Keratinocyte (primary cell): Measurements from ENCODE around the gene POU6F2. TPM values are rescaled to one million over a fixed set of nuclear protein-coding genes. Genes with fewer than 3 reads are reported as not detected.

ENCODE experiments used
- DNase-seq: peaks from one replicate; pipeline ENCODE4 v3.0.0-alpha.2; 2011; ENCODE audit warnings: low read depth, missing footprints, low spot score
- FAIRE-seq: peaks from 2 replicates; lab custom pipeline; 2011; peaks lifted over from hg19 to GRCh38; lab: Jason Lieb, UNC
- H2AFZ ChIP-seq: 2 replicates; pipeline ENCODE4 v1.6.0; 2012; ENCODE audit warnings: low read length, control low read depth, inconsistent platforms; ENCODE audit not compliant: control insufficient read depth
- H3K27ac ChIP-seq: 2 replicates; pipeline ENCODE4 v1.5.1; 2011; ENCODE audit warnings: low read length; ENCODE audit not compliant: control insufficient read depth, insufficient read depth
- H3K27me3 ChIP-seq: 3 replicates; pipeline ENCODE4 v1.6.0; 2011; ENCODE audit warnings: low read length; ENCODE audit not compliant: control insufficient read depth, insufficient read depth; ENCODE audit errors: extremely low read depth
- H3K36me3 ChIP-seq, 2 experiments: 2 replicates in 1 of 2; 3 replicates in 1 of 2; pipeline ENCODE4 v1.5.1; 2011; ENCODE audit warnings: low read length in 2 of 2, mild to moderate bottlenecking in 1 of 2; ENCODE audit not compliant: control insufficient read depth in 2 of 2, insufficient read depth in 2 of 2; ENCODE audit errors: extremely low read depth in 1 of 2
- H3K4me1 ChIP-seq: 3 replicates; pipeline ENCODE4 v1.5.1; 2011; ENCODE audit warnings: low read length; ENCODE audit not compliant: control insufficient read depth, insufficient read depth; ENCODE audit errors: extremely low read depth
- H3K4me2 ChIP-seq: 3 replicates; pipeline ENCODE4 v1.6.0; 2011; ENCODE audit warnings: low read depth, low read length; ENCODE audit not compliant: control insufficient read depth, insufficient read depth; ENCODE audit errors: extremely low read depth
- H3K4me3 ChIP-seq, 3 experiments: fragments of 200-600 bp in 1 of 3; sonication (generic) in 1 of 3; 2 replicates in 2 of 3; 3 replicates in 1 of 3; pipeline ENCODE4 v1.5.1; 2011 to 2016; ENCODE audit warnings: low read length in 3 of 3, mild to moderate bottlenecking in 3 of 3, control low read depth in 2 of 3, inconsistent platforms in 1 of 3, low read depth in 1 of 3, mixed read lengths in 1 of 3, mixed run types in 1 of 3, moderate library complexity in 1 of 3; ENCODE audit not compliant: control insufficient read depth in 2 of 3, insufficient read depth in 2 of 3; ENCODE audit errors: extremely low read depth in 1 of 3
- H3K79me2 ChIP-seq: 2 replicates; pipeline ENCODE4 v1.6.0; 2012; ENCODE audit warnings: low read length; ENCODE audit not compliant: control insufficient read depth, insufficient read depth
- H3K9ac ChIP-seq: 3 replicates; pipeline ENCODE4 v1.6.0; 2011; ENCODE audit warnings: low read length; ENCODE audit not compliant: control insufficient read depth, insufficient read depth; ENCODE audit errors: extremely low read depth
- H3K9me1 ChIP-seq: 3 replicates; pipeline ENCODE4 v1.6.0; 2011; ENCODE audit warnings: low read length; ENCODE audit not compliant: control insufficient read depth, insufficient read depth; ENCODE audit errors: extremely low read depth
- H3K9me3 ChIP-seq: 2 replicates; pipeline ENCODE4 v1.5.1; 2012; ENCODE audit warnings: low read depth, low read length; ENCODE audit not compliant: control insufficient read depth
- H4K20me1 ChIP-seq: 3 replicates; pipeline ENCODE4 v1.6.0; 2011; ENCODE audit warnings: low read length; ENCODE audit not compliant: control insufficient read depth, insufficient read depth; ENCODE audit errors: extremely low read depth
- CTCF ChIP-seq, 3 experiments: IDR thresholded peaks in 1 of 3; conservative IDR thresholded peaks in 1 of 3; optimal IDR thresholded peaks in 1 of 3; 2 replicates in 2 of 3; 3 replicates in 1 of 3; pipeline versions ENCODE3 to v1.5.1; 2011; ENCODE audit warnings: low read length in 3 of 3, mild to moderate bottlenecking in 3 of 3, moderate library complexity in 2 of 3, control low read depth in 1 of 3, inconsistent platforms in 1 of 3; ENCODE audit not compliant: insufficient read depth in 2 of 3; ENCODE audit errors: extremely low read depth in 1 of 3
- EZH2 ChIP-seq: IDR thresholded peaks from one replicate; pipeline ENCODE4 v1.6.1; 2012; ENCODE audit warnings: inconsistent platforms, mild to moderate bottlenecking, low read length, moderate library complexity
- dilution Hi-C: fragments of 300-500 bp; cut with MboI; formaldehyde crosslinking; loops from one replicate; pipeline ENCODE4 v1.7.0; 2020; ENCODE audit warnings: low sequenced_read_pairs; ENCODE audit not compliant: extremely low pct_ligation_motif_present
- polyA plus RNA-seq, 5 experiments: library from polyadenylated mRNA; depleted of rRNA in 3 of 5; stranded (reverse) in 3 of 5; stranded (forward) in 1 of 5; unstranded in 1 of 5; fragments of >200 nt; gene quantifications; 1 replicate in 1 of 5; 2 replicates in 3 of 5; 3 replicates in 1 of 5; pipeline versions ENCODE4 v1.2.1 to v1.2.3, GENCODE V29; 2011 to 2012; ENCODE audit warnings: missing spikeins in 2 of 5, low read depth in 1 of 5, low replicate concordance in 1 of 5

POU6F2 gene
- polyA plus RNA-seq, 1 donor (not counting 4 experiments of a cell fraction or from before 2014, with no cell fraction given) = not detected

GRCh38 chr7:39161903-39162302 is 184.2 kb downstream of the POU6F2 start:
- FAIRE-seq = no peak
- no peaks in the 10 kb centered on the region for H3K27me3 ChIP-seq
- dilution Hi-C loops = no loop called here

GRCh38 chr7:39164887-39165286 is 187.2 kb downstream of the POU6F2 start:
- Histone ChIP-seq H3K36me3 (no peaks in the 10 kb centered on the region), H3K4me3 (no peak overlapping the region), H3K27ac (no peak overlapping the region), H2AFZ (no peak overlapping the region), H3K79me2 (no peaks in the 10 kb centered on the region), H3K9me3 (no peaks in the 10 kb centered on the region), H3K9ac (no peak overlapping the region), H3K27me3 (no peaks in the 10 kb centered on the region), H4K20me1 (no peaks in the 10 kb centered on the region), H3K4me2 (no peak overlapping the region), H3K9me1 (no peaks in the 10 kb centered on the region), H3K4me1 (no peaks in the 10 kb centered on the region)
- DNase-seq (no peak), FAIRE-seq (no peak)
- dilution Hi-C loops = no loop called here
- TF ChIP-seq CTCF (optimal IDR thresholded peaks at IDR 0.05 in 1 of 3, IDR thresholded peaks at IDR 0.05 in 1 of 3, conservative IDR thresholded peaks at IDR 0.05 in 1 of 3; ENCODE audit: extremely low read depth in 1 of 3, insufficient read depth in 2 of 3, low read length in 3 of 3) (no peak), EZH2 (no peak)

More at GRCh38 chr7:39161903-39162302, 184.2 kb downstream of the POU6F2 start:
- no peak overlapping the region for H3K9ac ChIP-seq
- no peak overlapping the region for H3K27ac ChIP-seq
- H3K9me3 ChIP-seq = no peaks in the 10 kb centered on the region
- no peak overlapping the region for H3K4me2 ChIP-seq
- no peak for TF ChIP-seq CTCF (optimal IDR thresholded peaks at IDR 0.05 in 1 of 3, IDR thresholded peaks at IDR 0.05 in 1 of 3, conservative IDR thresholded peaks at IDR 0.05 in 1 of 3; ENCODE audit: extremely low read depth in 1 of 3, insufficient read depth in 2 of 3, low read length in 3 of 3)
- TF ChIP-seq EZH2 = no peak
- no peaks in the 10 kb centered on the region for H4K20me1 ChIP-seq
- H3K4me1 ChIP-seq = no peaks in the 10 kb centered on the region
- no peak overlapping the region for H3K4me3 ChIP-seq
- H3K9me1 ChIP-seq = no peaks in the 10 kb centered on the region
- H3K36me3 ChIP-seq = no peaks in the 10 kb centered on the region
- DNase-seq = no peak
- no peak overlapping the region for H2AFZ ChIP-seq
- no peaks in the 10 kb centered on the region for H3K79me2 ChIP-seq
